Stimulated activated CD4-positive, alpha-beta T cell treated with anti-CD3 and anti-CD28 coated beads, Interleukin-15, amount 100 ng/mL, for 24 hours (primary cell): Measurements from ENCODE around the gene CBFA2T2.
A peak's percentile ranks its signal among the peaks of the same experiment; 100 is the strongest.
"Not testable (repeated sequence)": the region's sequence is repeated elsewhere in the genome, so short reads cannot be mapped to it uniquely, and the experiment has no call there.

Experiments
- DNase-seq: peaks from one replicate; pipeline ENCODE4 v3.0.0-alpha.2; 2020

CBFA2T2 gene

GRCh38 chr20:33508015-33508414 lies 18.1 kb downstream of the CBFA2T2 start:
- DNase-seq: not testable (repeated sequence)

GRCh38 chr20:33509057-33509456 lies 19.2 kb downstream of the CBFA2T2 start:
- DNase-seq: not testable (repeated sequence)

GRCh38 chr20:33511876-33512275 lies 22.0 kb downstream of the CBFA2T2 start:
- DNase-seq: not testable (repeated sequence)

GRCh38 chr20:33515569-33516216 lies 25.8 kb downstream of the CBFA2T2 start:
- DNase-seq: no peak

GRCh38 chr20:33516882-33517281 lies 27.0 kb downstream of the CBFA2T2 start:
- DNase-seq: no peak

GRCh38 chr20:33518071-33518470 lies 28.2 kb downstream of the CBFA2T2 start:
- DNase-seq: no peak

- DNase-seq: no peak
These were observed 31.6 kb downstream of the CBFA2T2 start for GRCh38 chr20:33521461-33521860.

GRCh38 chr20:33522256-33522820 lies 32.4 kb downstream of the CBFA2T2 start:
- peak; percentile 24 for DNase-seq

- no peak for DNase-seq
These were observed 34.4 kb downstream of the CBFA2T2 start for GRCh38 chr20:33524261-33524660.

- no peak for DNase-seq
These were observed 36.9 kb downstream of the CBFA2T2 start for GRCh38 chr20:33526769-33527168.

- no peak for DNase-seq
These were observed 41.4 kb downstream of the CBFA2T2 start for GRCh38 chr20:33531047-33531877.

GRCh38 chr20:33531885-33532284 lies 42.0 kb downstream of the CBFA2T2 start:
- no peak for DNase-seq

GRCh38 chr20:33532753-33533459 lies 43.0 kb downstream of the CBFA2T2 start:
- DNase-seq: no peak

- not testable (repeated sequence) for DNase-seq
These were observed 45.8 kb downstream of the CBFA2T2 start for GRCh38 chr20:33535717-33536116.

GRCh38 chr20:33537608-33538007 lies 47.7 kb downstream of the CBFA2T2 start:
- DNase-seq: no peak

GRCh38 chr20:33539129-33539528 lies 49.2 kb downstream of the CBFA2T2 start:
- DNase-seq: no peak

- DNase-seq: no peak
These were observed 50.5 kb downstream of the CBFA2T2 start for GRCh38 chr20:33540427-33540826.

- no peak for DNase-seq
These were observed 51.2 kb downstream of the CBFA2T2 start for GRCh38 chr20:33541074-33541473.

- no peak for DNase-seq
These were observed 51.9 kb downstream of the CBFA2T2 start for GRCh38 chr20:33541797-33542196.

- no peak for DNase-seq
These were observed 55.9 kb downstream of the CBFA2T2 start for GRCh38 chr20:33545763-33546162.

- no peak for DNase-seq
These were observed 59.5 kb downstream of the CBFA2T2 start for GRCh38 chr20:33549229-33549999.

GRCh38 chr20:33551778-33552177 lies 61.9 kb downstream of the CBFA2T2 start:
- DNase-seq: no peak

- DNase-seq: no peak
These were observed 62.6 kb downstream of the CBFA2T2 start for GRCh38 chr20:33552519-33552918.
